Activated CD4-positive, alpha-beta memory T cell treated with anti-CD3 and anti-CD28 coated beads for 36 hours (primary cell): Measurements from ENCODE around the gene MRPL36. TPM values are rescaled to one million over a fixed set of nuclear protein-coding genes. Genes with fewer than 3 reads are reported as not detected.

ENCODE experiments used
- CTCF ChIA-PET: fragments of 350-600 bp; sonication (Branson Sonifier 250); formaldehyde crosslinking; loops from one replicate; lab custom pipeline; 2021; ENCODE audit warnings: antibody characterized with exemption, inconsistent platforms; lab: Charles Lee
- POLR2A ChIA-PET: fragments of 350-600 bp; sonication (Branson Sonifier 250); formaldehyde crosslinking; loops from one replicate; lab custom pipeline; 2021; ENCODE audit warnings: antibody characterized with exemption; lab: Charles Lee
- DNase-seq: peaks from one replicate; pipeline ENCODE4 v3.0.0-alpha.2; 2020
- H3K27ac Mint-ChIP-seq: one replicate; pipeline ENCODE4 v1.8.0; 2021; ENCODE audit warnings: mixed read lengths
- H3K27me3 Mint-ChIP-seq: one replicate; pipeline ENCODE4 v1.8.0; 2021; ENCODE audit warnings: mixed read lengths
- H3K36me3 Mint-ChIP-seq: one replicate; pipeline ENCODE4 v1.8.0; 2021; ENCODE audit warnings: mixed read lengths
- H3K4me1 Mint-ChIP-seq: one replicate; pipeline ENCODE4 v1.8.0; 2021; ENCODE audit warnings: low read depth, mixed read lengths
- H3K4me3 Mint-ChIP-seq: one replicate; pipeline ENCODE4 v1.8.0; 2021; ENCODE audit warnings: mild to moderate bottlenecking, mixed read lengths
- H3K9me3 Mint-ChIP-seq: one replicate; pipeline ENCODE4 v1.8.0; 2021; ENCODE audit warnings: mixed read lengths
- intact Hi-C: fragments of 100-400 bp; cut with micrococcal nuclease; formaldehyde crosslinking; loops from one replicate; pipeline ENCODE4 v1.15.1; 2023
- total RNA-seq, 2 experiments: library from RNA; stranded (reverse); gene quantifications; one replicate each; pipeline ENCODE4 v1.2.3, GENCODE V29; 2021

Gene MRPL36
- total RNA-seq, 2 experiments from 2014 or later, result 60.8 to 64.7 TPM

- no peak overlapping the region for H3K4me3 Mint-ChIP-seq
- peak; percentile 19 for DNase-seq
- POLR2A ChIA-PET, result no interaction called here
- intact Hi-C loops, result no loop called here
- CTCF ChIA-PET, result no interaction called here
- H3K9me3 Mint-ChIP-seq, result no peaks in the 10 kb centered on the region
- no peaks in the 10 kb centered on the region for H3K27me3 Mint-ChIP-seq
- H3K4me1 Mint-ChIP-seq, result no peaks in the 10 kb centered on the region
- peaks cover 4% of the 10 kb centered on the region for H3K36me3 Mint-ChIP-seq
- no peak overlapping the region for H3K27ac Mint-ChIP-seq
Measured at GRCh38 chr5:1827886-1828397, 28.3 kb upstream of the MRPL36 start.

GRCh38 chr5:1827025-1827885, 27.6 kb upstream of the MRPL36 start:
- no peak for DNase-seq
- Mint-ChIP-seq H3K4me3 (no peak overlapping the region), H3K27me3 (no peaks in the 10 kb centered on the region), H3K9me3 (no peaks in the 10 kb centered on the region), H3K36me3 (peaks cover 4% of the 10 kb centered on the region), H3K27ac (no peak overlapping the region), H3K4me1 (no peaks in the 10 kb centered on the region)
- CTCF ChIA-PET, result no interaction called here
- intact Hi-C loops, result no loop called here
- POLR2A ChIA-PET, result no interaction called here

- CTCF ChIA-PET, result no interaction called here
- DNase-seq, result no peak
- Mint-ChIP-seq H3K27ac (no peak overlapping the region), H3K27me3 (no peaks in the 10 kb centered on the region), H3K4me1 (no peaks in the 10 kb centered on the region), H3K36me3 (peaks cover 7% of the 10 kb centered on the region), H3K4me3 (no peak overlapping the region), H3K9me3 (no peaks in the 10 kb centered on the region)
- intact Hi-C loops, result no loop called here
- POLR2A ChIA-PET, result no interaction called here
Measured at GRCh38 chr5:1826235-1826980, 26.8 kb upstream of the MRPL36 start.

GRCh38 chr5:1824903-1825841, 25.5 kb upstream of the MRPL36 start:
- peaks cover 14% of the 10 kb centered on the region for H3K36me3 Mint-ChIP-seq
- CTCF ChIA-PET, result no interaction called here

GRCh38 chr5:1824109-1824821, 24.6 kb upstream of the MRPL36 start:
- Mint-ChIP-seq H3K4me1 (no peaks in the 10 kb centered on the region), H3K27me3 (no peaks in the 10 kb centered on the region), H3K9me3 (no peaks in the 10 kb centered on the region), H3K4me3 (no peak overlapping the region), H3K27ac (no peak overlapping the region), H3K36me3 (peaks cover 14% of the 10 kb centered on the region)
- ChIA-PET CTCF (no interaction called here), POLR2A (no interaction called here)
- DNase-seq, result no peak
- intact Hi-C loops, result no loop called here

More at GRCh38 chr5:1824903-1825841, 25.5 kb upstream of the MRPL36 start:
- DNase-seq, result no peak
- Mint-ChIP-seq H3K27me3 (no peaks in the 10 kb centered on the region), H3K4me3 (no peak overlapping the region), H3K27ac (no peak overlapping the region), H3K4me1 (no peaks in the 10 kb centered on the region), H3K9me3 (no peaks in the 10 kb centered on the region)
- intact Hi-C loops, result no loop called here
- POLR2A ChIA-PET, result no interaction called here

- ChIA-PET POLR2A (no interaction called here), CTCF (no interaction called here)
- DNase-seq, result no peak
- Mint-ChIP-seq H3K4me1 (no peaks in the 10 kb centered on the region), H3K36me3 (peaks cover 15% of the 10 kb centered on the region), H3K27ac (no peak overlapping the region), H3K9me3 (no peaks in the 10 kb centered on the region), H3K4me3 (no peak overlapping the region), H3K27me3 (no peaks in the 10 kb centered on the region)
- intact Hi-C loops, result no loop called here
Measured at GRCh38 chr5:1823381-1824034, 23.9 kb upstream of the MRPL36 start.

- intact Hi-C loops, result no loop called here
- DNase-seq, result no peak
- Mint-ChIP-seq H3K4me1 (no peaks in the 10 kb centered on the region), H3K27me3 (no peaks in the 10 kb centered on the region), H3K9me3 (no peaks in the 10 kb centered on the region), H3K36me3 (peaks cover 30% of the 10 kb centered on the region), H3K4me3 (no peak overlapping the region), H3K27ac (no peak overlapping the region)
- CTCF ChIA-PET, result no interaction called here
- POLR2A ChIA-PET, result no interaction called here
Measured at GRCh38 chr5:1821862-1822261, 22.2 kb upstream of the MRPL36 start.

- no peak overlapping the region for H3K4me3 Mint-ChIP-seq
Measured at GRCh38 chr5:1820926-1821325, 21.3 kb upstream of the MRPL36 start.

GRCh38 chr5:1820381-1820780, 20.7 kb upstream of the MRPL36 start:
- intact Hi-C loops, result no loop called here
- Mint-ChIP-seq H3K4me1 (no peaks in the 10 kb centered on the region), H3K27ac (no peak overlapping the region), H3K4me3 (no peak overlapping the region), H3K9me3 (no peaks in the 10 kb centered on the region), H3K36me3 (peaks cover 41% of the 10 kb centered on the region), H3K27me3 (no peaks in the 10 kb centered on the region)
- ChIA-PET CTCF (no interaction called here), POLR2A (no interaction called here)
- no peak for DNase-seq

More at GRCh38 chr5:1820926-1821325, 21.3 kb upstream of the MRPL36 start:
- DNase-seq, result no peak
- Mint-ChIP-seq H3K27me3 (no peaks in the 10 kb centered on the region), H3K36me3 (peaks cover 37% of the 10 kb centered on the region), H3K4me1 (no peaks in the 10 kb centered on the region), H3K27ac (no peak overlapping the region), H3K9me3 (no peaks in the 10 kb centered on the region)
- CTCF ChIA-PET, result no interaction called here
- POLR2A ChIA-PET, result no interaction called here
- intact Hi-C loops, result no loop called here

GRCh38 chr5:1819458-1819857, 19.8 kb upstream of the MRPL36 start:
- CTCF ChIA-PET, result no interaction called here
- Mint-ChIP-seq H3K4me1 (no peaks in the 10 kb centered on the region), H3K27me3 (no peaks in the 10 kb centered on the region), H3K4me3 (no peak overlapping the region), H3K27ac (no peak overlapping the region), H3K9me3 (no peaks in the 10 kb centered on the region), H3K36me3 (peaks cover 49% of the 10 kb centered on the region)
- intact Hi-C loops, result no loop called here
- no peak for DNase-seq
- POLR2A ChIA-PET, result no interaction called here

GRCh38 chr5:1818784-1819183, 19.1 kb upstream of the MRPL36 start:
- Mint-ChIP-seq H3K4me3 (no peak overlapping the region), H3K4me1 (no peaks in the 10 kb centered on the region), H3K9me3 (no peaks in the 10 kb centered on the region), H3K27ac (peak overlapping the region; percentile 7), H3K27me3 (no peaks in the 10 kb centered on the region), H3K36me3 (peaks cover 55% of the 10 kb centered on the region)
- CTCF ChIA-PET, result interaction anchor here (1.3 kb wide), 1 partner anchor 174 kb away, joined by 6 read pairs; no protein-coding TSS in a partner anchor
- intact Hi-C loops, result no loop called here
- no peak for DNase-seq
- POLR2A ChIA-PET, result no interaction called here
